ENCODE data around the gene ATIC. TPM values are rescaled to one million over a fixed set of nuclear protein-coding genes. Genes with fewer than 3 reads are reported as not detected.

The ATIC gene
- total RNA-seq, 1 experiment from 2014 or later, result 295 TPM

GRCh38 chr2:215290980-215291599 is 20.8 kb upstream of the ATIC start:
- Mint-ChIP-seq H3K4me1 (no peaks in the 10 kb centered on the region), H3K27me3 (ENCODE audit: low read depth) (no peaks in the 10 kb centered on the region), H3K27ac (no peak overlapping the region), H3K9me3 (no peaks in the 10 kb centered on the region), H3K4me3 (no peak overlapping the region), H3K36me3 (ENCODE audit: insufficient read depth in 1 of 3, low read depth in 3 of 3) (no peaks in the 10 kb centered on the region)
- Histone ChIP-seq H3K27ac (ENCODE audit: insufficient read length, low read depth, low read length) (no peak overlapping the region), H3K27me3 (ENCODE audit: insufficient read depth, low read length) (no peaks in the 10 kb centered on the region), H3T11ph (ENCODE audit: low read length) (no peak overlapping the region), H3K4me1 (ENCODE audit: insufficient read depth, low read length) (no peaks in the 10 kb centered on the region), H2BK120ac (ENCODE audit: low read depth, low read length, poor library complexity, severe bottlenecking) (no peak overlapping the region), H3K9me3 (ENCODE audit: control insufficient read depth, low read depth, low read length) (no peaks in the 10 kb centered on the region), H3K4me2 (ENCODE audit: insufficient read depth, insufficient read length, low read length) (no peak overlapping the region), H3K23me2 (ENCODE audit: insufficient read length, low read depth, low read length, poor library complexity, severe bottlenecking) (no peaks in the 10 kb centered on the region), H2BK20ac (ENCODE audit: low read depth, low read length, poor library complexity, severe bottlenecking) (no peak overlapping the region), H3K9ac (ENCODE audit: extremely low read depth, insufficient read length, low read length) (no peak overlapping the region), H3K79me2 (ENCODE audit: insufficient read depth, low read length) (no peaks in the 10 kb centered on the region), H3K56ac (ENCODE audit: insufficient read length, low read depth, low read length) (no peak overlapping the region), H4K5ac (ENCODE audit: insufficient read length, low read depth, low read length) (no peak overlapping the region), H4K8ac (replicated peaks; ENCODE audit: insufficient read length, low read depth, low read length) (no peak overlapping the region), H3K14ac (ENCODE audit: insufficient read depth, low read length) (no peak overlapping the region), H4K91ac (ENCODE audit: insufficient read length, low read depth, low read length) (no peak overlapping the region), H2AK5ac (ENCODE audit: insufficient read length, low read length) (no peak overlapping the region), H4K20me1 (ENCODE audit: control insufficient read depth, insufficient read depth, insufficient read length) (no peaks in the 10 kb centered on the region), H3K23ac (ENCODE audit: insufficient read length, low read depth, low read length) (no peak overlapping the region), H3K4ac (ENCODE audit: low read depth, low read length) (no peak overlapping the region), H2BK15ac (ENCODE audit: low read depth, low read length) (no peak overlapping the region), H2BK12ac (ENCODE audit: insufficient read length, low read depth, low read length) (no peak overlapping the region), H2AFZ (ENCODE audit: low read length) (no peak overlapping the region), H3K18ac (ENCODE audit: insufficient read length, low read depth, low read length) (no peak overlapping the region), H3K79me1 (ENCODE audit: insufficient read depth, low read depth, low read length, poor library complexity, severe bottlenecking) (no peaks in the 10 kb centered on the region), H2BK5ac (ENCODE audit: insufficient read length, low read length) (no peak overlapping the region)
- WGBS (ENCODE audit: extremely low coverage, insufficient read length, low lambda C conversion rate), result no CpG with 5 or more reads among the region's 3 CpGs
- DNase-seq, result no peak
- no peak for TF ChIP-seq CTCF (conservative IDR thresholded peaks at IDR 0.05)

Data from H9 (cell line).